D721Med (cell line): ENCODE measurements around the gene RPAP3.

Experiments used
- DNase-seq: peaks from one replicate; pipeline ENCODE4 v3.0.0; 2011; ENCODE audit warnings: low spot score; ENCODE audit not compliant: insufficient read length
- FAIRE-seq: peaks from 2 replicates; lab custom pipeline; 2011; peaks lifted over from hg19 to GRCh38; lab: Jason Lieb, UNC
- CTCF ChIP-seq: IDR thresholded peaks from 2 replicates; pipeline ENCODE4 v1.5.1; 2012; ENCODE audit warnings: mild to moderate bottlenecking, control low read depth; ENCODE audit not compliant: insufficient read depth; ENCODE audit errors: missing control alignments

Gene RPAP3

GRCh38 chr12:47707355-47707754 is 1.5 kb upstream of the RPAP3 start:
- DNase-seq (no peak), FAIRE-seq (no peak)
- TF ChIP-seq CTCF, result no peak

GRCh38 chr12:47705229-47705565 is 633 bp downstream of the RPAP3 start:
- no peak for TF ChIP-seq CTCF
- no peak for DNase-seq
- FAIRE-seq, result no peak

GRCh38 chr12:47704719-47705118 is 1.1 kb downstream of the RPAP3 start:
- DNase-seq, result no peak
- FAIRE-seq, result no peak
- TF ChIP-seq CTCF, result no peak

DNA sequence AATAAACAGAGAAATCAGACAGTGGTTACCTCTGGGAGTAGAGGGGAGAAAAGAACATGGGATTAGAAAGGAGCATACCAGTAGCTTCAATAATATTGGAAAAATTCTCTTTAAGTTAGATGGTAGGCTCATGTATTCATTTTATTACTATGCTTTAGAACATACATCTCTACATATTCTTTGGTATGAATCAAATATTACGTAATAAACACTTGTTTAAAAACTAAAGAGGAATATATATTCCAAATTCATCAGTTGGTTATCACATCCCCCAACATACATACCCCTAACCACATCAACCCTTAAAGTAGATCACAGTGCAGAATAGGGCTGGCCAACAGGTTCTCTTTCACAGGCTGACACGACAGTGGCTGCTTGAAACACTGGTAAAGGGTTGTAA is 5.6 kb downstream of the RPAP3 start:
- no peak for TF ChIP-seq CTCF
- FAIRE-seq, result no peak

DNA sequence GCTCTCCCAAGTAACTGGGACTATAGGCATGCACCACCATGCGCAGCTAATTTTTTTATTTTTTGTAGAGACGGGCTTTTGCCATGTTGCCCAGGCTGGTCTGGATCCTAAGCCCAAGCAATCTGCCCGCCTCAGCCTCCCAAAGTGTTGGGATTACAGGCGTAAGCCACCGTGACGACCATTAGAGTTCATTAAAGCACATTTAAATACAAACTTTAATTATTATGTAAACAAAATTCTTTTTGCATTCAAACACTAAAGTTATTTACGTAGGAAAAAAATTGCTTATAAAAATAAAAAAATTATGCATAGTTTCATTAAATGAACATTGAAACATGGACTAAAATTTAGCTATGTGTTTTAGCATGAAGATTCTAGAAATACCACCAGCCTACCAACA is 7.2 kb downstream of the RPAP3 start:
- FAIRE-seq (no peak), DNase-seq (no peak)
- TF ChIP-seq CTCF, result no peak

More for the DNA sequence above, 5.6 kb downstream of the RPAP3 start:
- DNase-seq, result no peak

DNA sequence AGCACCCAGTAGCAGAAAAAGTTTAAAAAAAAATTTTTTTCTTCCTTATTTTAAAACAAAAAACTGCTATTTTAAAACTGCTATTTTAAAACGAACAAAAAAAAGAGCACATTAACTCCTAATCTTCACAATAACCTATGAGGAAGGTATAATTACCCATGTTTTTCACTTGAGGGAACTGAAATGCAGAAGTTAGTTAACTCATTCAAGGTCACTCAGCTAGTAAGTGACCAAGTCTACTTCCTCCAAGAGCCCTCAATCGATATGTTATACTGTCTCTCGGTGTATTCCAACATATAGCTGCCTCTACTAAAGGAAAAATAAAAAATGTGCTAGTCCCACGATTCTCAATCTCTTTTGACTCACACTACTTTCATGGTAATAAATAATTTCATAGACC is 7.8 kb downstream of the RPAP3 start:
- no peak for TF ChIP-seq CTCF
- FAIRE-seq, result no peak
- no peak for DNase-seq

DNA sequence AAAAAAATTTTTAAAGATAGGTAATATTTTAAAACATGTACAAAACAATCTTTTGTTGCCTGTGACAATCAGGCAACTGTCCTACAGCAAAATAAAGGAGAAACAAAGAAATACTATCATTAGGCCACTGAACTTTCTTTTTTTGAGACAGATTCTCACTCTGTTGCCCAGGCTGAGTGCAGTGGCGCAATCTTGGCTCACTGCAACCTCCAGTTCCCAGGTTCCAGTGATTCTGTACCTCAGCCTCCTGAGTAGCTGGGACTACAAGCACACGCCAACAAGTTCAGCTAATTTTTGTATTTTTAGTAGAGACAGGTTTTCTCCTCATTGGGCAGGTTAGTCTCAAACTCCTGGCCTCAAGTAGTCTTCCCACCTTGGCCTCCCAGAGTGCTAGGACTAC is 16.6 kb downstream of the RPAP3 start:
- FAIRE-seq (no peak), DNase-seq (no peak)
- no peak for TF ChIP-seq CTCF
